Mesendoderm (in vitro differentiated cells): Measurements from ENCODE around the gene TGM5.
"Not testable (repeated sequence)": the region's sequence is repeated elsewhere in the genome, so short reads cannot be mapped to it uniquely, and the experiment has no call there.

Source experiments
- DNase-seq: peaks from one replicate; pipeline ENCODE4 v3.0.0; 2013
- H2AK5ac ChIP-seq: 2 replicates; pipeline ENCODE4 v1.6.1; 2013; ENCODE audit warnings: low read length, inconsistent platforms
- H2BK120ac ChIP-seq: 2 replicates; pipeline ENCODE4 v1.6.1; 2013; ENCODE audit warnings: low read depth, mild to moderate bottlenecking, low read length, moderate library complexity, mixed read lengths
- H2BK15ac ChIP-seq: replicated peaks from 2 replicates; pipeline ENCODE4 v1.6.1; 2013; ENCODE audit warnings: low read depth, mild to moderate bottlenecking, moderate library complexity
- H2BK5ac ChIP-seq: 2 replicates; pipeline ENCODE4 v1.6.1; 2013; ENCODE audit warnings: low read length, inconsistent platforms
- H3K18ac ChIP-seq: 2 replicates; pipeline ENCODE4 v1.6.1; 2013; ENCODE audit warnings: mild to moderate bottlenecking, low read length, mixed read lengths
- H3K23ac ChIP-seq: one replicate; pipeline ENCODE4 v1.6.1; 2013; ENCODE audit warnings: low read length
- H3K27ac ChIP-seq: 2 replicates; pipeline ENCODE4 v1.5.1; 2013; ENCODE audit warnings: low read depth, mild to moderate bottlenecking, inconsistent platforms, low read length, moderate library complexity
- H3K27me3 ChIP-seq: 2 replicates; pipeline ENCODE4 v1.6.1; 2013; ENCODE audit warnings: low read length, control low read depth, mild to moderate bottlenecking, inconsistent platforms; ENCODE audit not compliant: insufficient read depth, poor library complexity
- H3K36me3 ChIP-seq: 2 replicates; pipeline ENCODE4 v1.6.1; 2013; ENCODE audit warnings: low read length, inconsistent platforms; ENCODE audit not compliant: control insufficient read depth, insufficient read depth
- H3K4ac ChIP-seq: one replicate; pipeline ENCODE4 v1.6.1; 2013; ENCODE audit warnings: low read depth, mild to moderate bottlenecking, low read length, moderate library complexity
- H3K4me1 ChIP-seq: 2 replicates; pipeline ENCODE4 v1.6.1; 2013; ENCODE audit warnings: low read depth, low read length, inconsistent platforms; ENCODE audit not compliant: control insufficient read depth
- H3K4me2 ChIP-seq: 2 replicates; pipeline ENCODE4 v1.6.1; 2013; ENCODE audit warnings: low read length
- H3K4me3 ChIP-seq: 2 replicates; pipeline ENCODE4 v1.5.1; 2013; ENCODE audit warnings: mild to moderate bottlenecking, low read length
- H3K56ac ChIP-seq: one replicate; pipeline ENCODE4 v1.6.1; 2013; ENCODE audit warnings: low read length
- H3K79me1 ChIP-seq: 2 replicates; pipeline ENCODE4 v1.6.1; 2013; ENCODE audit warnings: low read length, inconsistent platforms
- H3K79me2 ChIP-seq: 2 replicates; pipeline ENCODE4 v1.6.1; 2013; ENCODE audit warnings: mild to moderate bottlenecking, low read length; ENCODE audit not compliant: control insufficient read depth, insufficient read depth
- H3K9ac ChIP-seq: 2 replicates; pipeline ENCODE4 v1.6.1; 2013; ENCODE audit warnings: low read length, inconsistent platforms
- H4K5ac ChIP-seq: one replicate; pipeline ENCODE4 v1.6.1; 2013; ENCODE audit warnings: low read length
- H4K8ac ChIP-seq: one replicate; pipeline ENCODE4 v1.6.1; 2013; ENCODE audit warnings: low read depth, mild to moderate bottlenecking, control low read depth, low read length, moderate library complexity
- WGBS: extraction: QIAGEN DNeasy Blood & Tissue Kit; methylation state at CpG from one replicate; pipeline ENCODE4 v1.1.7; 2013; ENCODE audit warnings: low lambda C conversion rate, missing lambda C conversion rate; ENCODE audit not compliant: insufficient coverage; ENCODE audit errors: extremely low coverage; 5-methylcytosine and 5-hydroxymethylcytosine counted together

The TGM5 gene

DNA sequence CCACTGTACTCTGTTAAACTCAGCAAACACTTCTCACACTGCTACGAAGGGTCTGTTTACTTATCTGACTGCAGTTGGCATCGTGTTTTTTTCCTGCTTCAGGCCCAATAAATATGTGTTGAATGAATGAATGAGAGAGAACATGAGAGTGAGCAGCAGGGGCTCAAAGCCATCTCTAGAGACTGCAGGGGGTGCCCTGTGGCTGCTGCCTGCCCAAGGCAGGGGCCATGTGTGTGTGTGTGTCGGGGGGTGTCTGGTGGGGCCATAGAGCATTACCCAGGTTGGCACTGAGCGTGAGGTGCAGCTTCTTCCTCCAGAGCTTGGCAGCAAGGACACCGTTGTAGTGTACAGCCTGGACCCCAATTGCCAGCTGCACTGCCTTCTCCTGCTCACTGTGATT, 60.7 kb downstream of the TGM5 start:
- H2BK15ac ChIP-seq, result no peak overlapping the region
- H3K18ac ChIP-seq, result no peak overlapping the region
- H3K79me2 ChIP-seq, result no peaks in the 10 kb centered on the region
- no peaks in the 10 kb centered on the region for H3K79me1 ChIP-seq
- no peak overlapping the region for H3K23ac ChIP-seq
- no CpG with 5 or more reads among the region's 5 CpGs for WGBS
- H4K8ac ChIP-seq, result no peak overlapping the region
- no peak overlapping the region for H3K9ac ChIP-seq
- no peak overlapping the region for H3K4ac ChIP-seq
- no peak for DNase-seq
- no peak overlapping the region for H2BK120ac ChIP-seq
- H3K27ac ChIP-seq, result no peak overlapping the region
- no peaks in the 10 kb centered on the region for H3K36me3 ChIP-seq
- no peak overlapping the region for H3K4me2 ChIP-seq
- no peak overlapping the region for H3K56ac ChIP-seq
- H3K4me1 ChIP-seq, result no peaks in the 10 kb centered on the region
- H3K27me3 ChIP-seq, result no peaks in the 10 kb centered on the region
- no peak overlapping the region for H4K5ac ChIP-seq
- H3K4me3 ChIP-seq, result no peak overlapping the region
- no peak overlapping the region for H2AK5ac ChIP-seq
- H2BK5ac ChIP-seq, result no peak overlapping the region

DNA sequence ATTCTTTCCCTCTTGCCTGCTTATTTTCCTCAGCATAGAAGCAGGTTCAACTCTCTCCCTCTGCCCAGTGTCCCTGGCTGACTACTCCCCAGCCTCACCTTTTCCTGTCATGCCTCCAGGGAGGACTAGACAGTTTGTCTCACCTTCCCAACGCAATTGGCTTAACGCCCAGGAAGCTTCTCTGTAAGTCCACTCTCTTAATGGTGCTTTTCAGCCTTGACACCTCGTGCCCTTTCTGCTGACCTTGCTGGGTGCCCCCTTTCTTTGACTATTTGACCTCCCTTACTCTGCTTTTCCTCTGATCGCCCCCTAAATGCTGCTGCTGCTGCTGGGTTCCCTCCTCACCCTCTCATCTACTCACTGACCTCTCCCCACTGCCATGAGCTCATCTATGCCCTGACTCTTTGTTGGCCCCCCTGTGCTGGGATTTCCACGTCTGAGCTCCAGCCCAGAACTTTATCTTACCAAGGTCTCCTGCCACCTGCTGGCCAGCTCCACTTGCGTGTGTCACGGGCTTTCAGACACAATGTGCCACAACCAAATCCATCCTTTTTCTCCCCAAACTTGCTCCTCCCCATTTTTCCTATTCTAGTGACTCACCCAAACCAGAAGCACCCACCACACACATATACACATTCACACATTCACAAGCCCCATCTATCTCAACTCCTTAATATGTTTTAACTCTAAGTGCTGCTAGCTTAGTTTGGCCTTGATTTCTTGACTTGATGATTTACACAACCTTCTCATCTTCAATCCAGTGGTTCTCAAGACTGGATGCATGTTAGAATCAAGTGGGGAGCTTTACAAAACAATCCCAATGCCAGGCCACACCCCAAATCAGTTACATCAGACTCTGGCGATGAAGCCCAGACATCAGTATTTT, 62.5 kb downstream of the TGM5 start:
- H2BK5ac ChIP-seq, result no peak overlapping the region
- no peak overlapping the region for H3K18ac ChIP-seq
- H3K79me2 ChIP-seq, result no peaks in the 10 kb centered on the region
- peak; percentile 76 for DNase-seq
- no peaks in the 10 kb centered on the region for H3K4me1 ChIP-seq
- H2BK120ac ChIP-seq, result no peak overlapping the region
- no CpG with 5 or more reads among the region's 8 CpGs for WGBS
- no peak overlapping the region for H4K8ac ChIP-seq
- no peak overlapping the region for H3K9ac ChIP-seq
- no peak overlapping the region for H2AK5ac ChIP-seq
- no peak overlapping the region for H4K5ac ChIP-seq
- no peaks in the 10 kb centered on the region for H3K36me3 ChIP-seq
- no peak overlapping the region for H3K4me3 ChIP-seq
- H3K79me1 ChIP-seq, result no peaks in the 10 kb centered on the region
- H3K4ac ChIP-seq, result no peak overlapping the region
- no peak overlapping the region for H3K4me2 ChIP-seq
- H3K56ac ChIP-seq, result no peak overlapping the region
- no peak overlapping the region for H3K23ac ChIP-seq
- H2BK15ac ChIP-seq, result no peak overlapping the region
- no peaks in the 10 kb centered on the region for H3K27me3 ChIP-seq
- no peak overlapping the region for H3K27ac ChIP-seq

DNA sequence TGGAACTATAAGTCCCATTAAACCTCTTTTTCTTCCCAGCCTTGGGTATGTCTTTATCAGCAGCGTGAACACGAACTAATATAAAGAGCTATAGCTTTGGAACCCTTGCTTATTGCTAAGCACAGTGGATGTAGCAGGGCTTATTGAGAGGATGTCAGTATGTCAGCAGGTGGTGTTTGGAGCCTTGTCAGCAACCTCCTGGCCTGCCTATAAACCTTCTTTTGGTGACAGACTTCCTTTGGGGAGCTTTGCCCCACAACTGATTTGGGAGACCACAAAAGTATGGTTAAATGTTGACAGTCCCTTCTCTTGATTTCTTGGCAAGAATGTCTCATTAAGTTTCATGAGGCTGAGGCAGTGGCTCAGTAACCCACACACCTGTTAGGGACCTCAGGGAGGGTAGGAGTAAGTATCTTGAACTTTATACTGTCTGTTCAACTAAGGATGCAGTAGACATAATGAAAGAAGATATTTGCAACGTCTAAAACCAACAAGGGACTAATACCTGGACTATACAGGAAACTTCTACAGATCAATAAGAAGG, 66.7 kb downstream of the TGM5 start:
- Histone ChIP-seq H3K23ac (no peak overlapping the region), H3K36me3 (no peaks in the 10 kb centered on the region), H2BK15ac (no peak overlapping the region), H3K4ac (no peak overlapping the region), H2BK120ac (no peak overlapping the region), H4K8ac (no peak overlapping the region), H3K27me3 (no peaks in the 10 kb centered on the region), H3K56ac (no peak overlapping the region), H3K18ac (no peak overlapping the region), H3K27ac (no peak overlapping the region), H3K4me1 (no peaks in the 10 kb centered on the region), H3K79me1 (no peaks in the 10 kb centered on the region), H2BK5ac (no peak overlapping the region), H3K4me2 (no peak overlapping the region), H3K4me3 (no peak overlapping the region), H3K9ac (no peak overlapping the region), H4K5ac (no peak overlapping the region), H3K79me2 (no peaks in the 10 kb centered on the region), H2AK5ac (no peak overlapping the region)
- DNase-seq, result no peak
- WGBS, result no CpG with 5 or more reads among the region's 3 CpGs

GRCh38 chr15:43198992-43199391, 67.7 kb downstream of the TGM5 start:
- H3K79me1 ChIP-seq, result no peaks in the 10 kb centered on the region
- H2BK5ac ChIP-seq, result no peak overlapping the region
- H3K27ac ChIP-seq, result no peak overlapping the region
- no peak overlapping the region for H2AK5ac ChIP-seq
- no peak overlapping the region for H3K23ac ChIP-seq
- no peak overlapping the region for H4K5ac ChIP-seq
- H3K4me2 ChIP-seq, result no peak overlapping the region
- H3K4ac ChIP-seq, result no peak overlapping the region
- H3K56ac ChIP-seq, result no peak overlapping the region
- no peak overlapping the region for H2BK120ac ChIP-seq
- no peaks in the 10 kb centered on the region for H3K27me3 ChIP-seq
- H3K4me1 ChIP-seq, result no peaks in the 10 kb centered on the region
- no peak overlapping the region for H4K8ac ChIP-seq
- H2BK15ac ChIP-seq, result no peak overlapping the region
- DNase-seq, result no peak
- H3K9ac ChIP-seq, result no peak overlapping the region
- H3K79me2 ChIP-seq, result no peaks in the 10 kb centered on the region
- whole genome bisulfite sequencing, result no CpG with 5 or more reads among the region's 3 CpGs
- no peaks in the 10 kb centered on the region for H3K36me3 ChIP-seq
- no peak overlapping the region for H3K4me3 ChIP-seq
- no peak overlapping the region for H3K18ac ChIP-seq

- H4K5ac ChIP-seq, H2AK5ac ChIP-seq, H3K79me2 ChIP-seq, H2BK120ac ChIP-seq, H4K8ac ChIP-seq, DNase-seq, H2BK5ac ChIP-seq, H3K18ac ChIP-seq, H3K9ac ChIP-seq, H3K23ac ChIP-seq, H3K27me3 ChIP-seq, H3K4me1 ChIP-seq, H3K4me3 ChIP-seq, H3K4me2 ChIP-seq, H3K79me1 ChIP-seq, H3K27ac ChIP-seq, H3K36me3 ChIP-seq, H2BK15ac ChIP-seq, H3K4ac ChIP-seq, H3K56ac ChIP-seq: not testable (repeated sequence)
- WGBS, result no CpG with 5 or more reads among the region's 4 CpGs
Observed at GRCh38 chr15:43198556-43198955, 68.2 kb downstream of the TGM5 start.
